SK-N-SH (cell line): ENCODE data around the gene PUS10.

Source experiments
- CTCF ChIP-seq: fragments of 200-600 bp; sonication (generic); IDR thresholded peaks from 2 replicates; pipeline ENCODE4 v1.6.1; 2017; ENCODE audit warnings: antibody characterized with exemption, mild to moderate bottlenecking, moderate library complexity
- EP300 ChIP-seq, 2 experiments: IDR thresholded peaks; 2 replicates each; pipeline versions ENCODE4 v1.4.0 to v1.6.1; 2012; ENCODE audit warnings: borderline replicate concordance in 1 of 2, low read depth in 1 of 2, low read length in 1 of 2
- EZH2phosphoT487 ChIP-seq: fragments of 200-600 bp; sonication (generic); IDR thresholded peaks from 2 replicates; pipeline ENCODE4 v1.6.1; 2017; ENCODE audit warnings: low read depth, mixed run types, mild to moderate bottlenecking, antibody characterized with exemption, moderate library complexity, borderline replicate concordance
- NFIC ChIP-seq: IDR thresholded peaks from 2 replicates; pipeline ENCODE4 v1.4.0; 2012; ENCODE audit warnings: borderline replicate concordance
- REST ChIP-seq: IDR thresholded peaks from 2 replicates; pipeline ENCODE4 v1.6.1; 2012; ENCODE audit warnings: mild to moderate bottlenecking, low read depth, low read length, moderate library complexity
- ZBTB33 ChIP-seq: IDR thresholded peaks from 2 replicates; pipeline ENCODE4 v1.4.0; 2012; ENCODE audit warnings: low read depth, borderline replicate concordance

- no peak for TF ChIP-seq NFIC
- TF ChIP-seq EP300 (IDR thresholded peaks at IDR 0.05; ENCODE audit: borderline replicate concordance in 1 of 2, low read depth in 1 of 2, low read length in 1 of 2): no peak
- TF ChIP-seq CTCF: no peak
- TF ChIP-seq EZH2phosphoT487: no peak
- TF ChIP-seq ZBTB33: no peak
- TF ChIP-seq REST: no peak
These were observed 2.1 kb downstream of the PUS10 start for GRCh38 chr2:61015976-61016375.
